ENCODE measurements around the gene GARIN5B.
"Not testable (repeated sequence)": the region's sequence is repeated elsewhere in the genome, so short reads cannot be mapped to it uniquely, and the experiment has no call there.

GARIN5B gene

GRCh38 chr19:55346725-55347441, 16.2 kb downstream of the GARIN5B start:
- DNase-seq: no peak

- DNase-seq: no peak
Observed at GRCh38 chr19:55345818-55346724, 17.0 kb downstream of the GARIN5B start.

DNA sequence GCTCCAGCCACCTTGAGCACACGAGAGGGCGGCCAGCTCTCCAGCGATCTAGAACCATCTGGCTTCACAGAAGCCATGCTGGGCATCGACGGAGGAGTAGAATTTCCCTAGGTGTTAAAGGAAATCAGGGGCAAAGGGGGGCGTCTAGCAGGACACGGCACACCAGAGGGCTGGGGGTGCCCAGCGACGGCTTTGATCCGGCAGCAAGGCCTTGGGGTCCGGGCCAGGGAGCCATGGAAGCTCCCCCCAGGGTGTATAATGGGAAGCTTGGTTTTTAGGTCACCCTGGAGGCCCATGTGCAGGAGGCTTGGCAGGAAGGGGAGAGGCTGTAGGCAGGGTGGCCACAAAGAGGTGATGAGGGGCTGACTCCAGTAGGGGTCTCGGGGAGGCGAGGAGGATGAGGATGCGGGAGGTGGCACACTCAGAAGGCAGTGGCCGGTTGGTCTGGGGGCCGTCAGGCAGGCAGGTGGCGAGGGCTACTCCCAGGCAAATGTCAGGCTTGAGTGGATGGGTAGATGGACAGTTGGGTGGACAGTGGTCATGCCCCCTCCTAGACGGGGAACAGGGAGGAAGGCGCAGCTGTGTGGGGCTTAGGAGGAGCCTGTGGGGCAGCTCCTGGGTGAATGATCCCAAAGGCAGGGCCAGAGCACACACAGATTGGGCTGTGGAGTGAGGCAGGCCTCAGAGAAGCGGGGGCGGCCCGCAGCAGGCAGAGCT, 17.8 kb downstream of the GARIN5B start:
- no peak for DNase-seq

DNA sequence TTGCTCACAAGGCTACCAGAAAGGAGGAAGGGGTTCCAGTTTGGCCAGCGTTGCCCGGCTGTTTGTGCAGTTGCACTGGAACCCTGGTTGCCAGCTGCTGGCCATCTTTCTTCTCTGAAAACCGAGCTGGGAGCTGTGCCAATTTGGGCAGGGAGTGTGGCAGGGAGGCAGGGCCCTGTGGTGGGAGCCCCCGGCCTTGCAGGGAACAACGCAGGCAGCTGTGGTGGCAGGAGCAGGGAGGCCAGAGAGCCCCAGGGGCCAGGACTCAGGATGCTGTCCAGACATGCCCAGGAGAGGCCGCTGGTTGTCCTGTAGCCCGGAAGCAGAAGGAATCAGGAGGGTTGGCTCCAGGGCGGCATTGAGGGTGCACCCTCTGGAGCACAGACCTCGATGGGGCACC, 18.6 kb downstream of the GARIN5B start:
- no peak for DNase-seq

DNA sequence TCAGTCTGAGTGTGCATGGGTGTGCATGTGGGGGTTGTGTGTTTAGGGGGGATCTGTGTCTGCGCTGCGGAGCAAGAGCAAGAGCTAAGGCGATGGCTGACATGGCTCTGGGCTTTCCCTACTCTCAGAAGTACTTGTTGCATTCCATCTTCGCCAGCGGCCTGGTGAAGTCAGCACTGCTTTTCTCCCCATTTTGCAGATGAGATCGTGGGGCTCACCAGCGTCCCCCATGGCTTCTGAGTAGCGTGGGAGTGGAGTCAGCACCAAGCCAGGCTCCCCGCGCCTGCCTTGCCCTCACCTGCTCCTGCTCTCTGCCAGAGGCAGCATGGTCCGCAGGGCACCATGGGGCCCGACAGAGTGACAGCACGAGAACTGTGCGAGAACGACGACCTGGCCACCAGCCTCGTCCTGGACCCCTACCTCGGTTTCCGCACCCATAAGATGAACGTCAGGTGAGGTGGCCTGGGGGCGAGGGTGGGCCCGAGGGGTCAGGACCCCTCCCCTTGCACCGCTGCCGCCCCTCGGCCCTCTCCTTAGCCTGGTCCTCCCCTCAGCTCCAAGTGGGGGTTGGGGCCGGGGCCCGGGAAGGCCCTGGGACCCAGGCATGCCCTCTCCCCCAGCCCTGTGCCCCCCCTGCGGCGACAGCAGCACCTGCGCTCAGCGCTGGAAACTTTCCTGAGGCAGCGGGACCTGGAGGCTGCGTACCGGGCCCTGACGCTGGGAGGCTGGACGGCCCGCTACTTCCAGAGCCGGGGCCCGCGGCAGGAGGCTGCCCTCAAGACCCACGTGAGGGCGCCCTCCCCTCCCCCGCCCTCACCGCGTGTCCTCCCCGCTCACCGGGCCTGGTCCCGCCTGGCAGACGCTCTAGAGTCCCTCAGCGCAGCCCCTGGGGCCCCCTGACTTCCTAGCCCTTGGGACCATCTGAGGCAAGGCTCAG, 21.2 kb downstream of the GARIN5B start:
- no peak for DNase-seq

- no peak for DNase-seq
Observed at GRCh38 chr19:55341171-55341588, 21.9 kb downstream of the GARIN5B start.

- DNase-seq: no peak
Observed at GRCh38 chr19:55340784-55341147, 22.3 kb downstream of the GARIN5B start.

GRCh38 chr19:55339889-55340783, 22.9 kb downstream of the GARIN5B start:
- DNase-seq: no peak

DNA sequence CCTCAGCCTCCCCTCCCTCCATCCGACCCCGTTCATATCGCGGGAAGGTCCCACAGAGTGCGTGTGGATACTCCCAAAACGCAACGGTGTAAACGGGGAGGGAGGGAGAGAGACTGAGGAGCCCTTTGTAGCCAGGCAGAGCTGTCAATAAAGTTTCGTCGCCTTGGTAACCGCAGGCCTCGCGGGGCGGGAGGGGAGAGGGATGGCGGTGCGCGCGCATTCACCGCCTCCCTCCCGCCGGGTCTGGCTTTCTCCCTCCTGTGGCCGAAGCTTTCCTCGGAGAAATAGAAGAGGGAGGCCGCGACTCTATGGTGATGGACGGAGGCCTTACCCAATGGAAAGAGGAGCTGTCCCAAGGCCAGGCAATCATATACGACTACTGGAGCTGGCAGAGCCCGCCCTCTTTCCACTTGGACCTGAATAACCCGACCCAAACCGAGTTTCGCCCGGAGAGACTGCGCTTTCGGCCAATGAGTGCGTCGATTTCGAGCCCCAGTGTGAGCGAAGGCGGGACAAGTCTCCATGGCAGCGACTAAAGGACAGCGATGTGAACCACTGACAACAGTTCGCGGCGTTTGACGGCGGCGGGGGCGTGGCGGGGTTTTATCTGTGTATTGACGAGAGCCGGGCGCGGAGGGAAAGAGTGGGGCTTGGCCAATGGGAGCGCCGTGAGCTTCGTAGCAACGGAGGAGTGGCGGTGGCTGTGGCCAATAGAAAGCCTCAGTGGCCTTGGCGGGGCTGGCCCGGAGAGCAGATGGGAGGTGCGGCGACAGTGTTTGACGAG, 23.8 kb downstream of the GARIN5B start, which contains the start of gene KMT5C:
Gene KMT5C (plus strand): TSS at position 772 of the 784 bp plus-strand sequence. CDS start 2,061 bp downstream, outside the sequence.
- DNase-seq: peak; percentile 100

- no peak for DNase-seq
Observed at GRCh38 chr19:55336101-55336500, 27.0 kb downstream of the GARIN5B start.

GRCh38 chr19:55333870-55334269, 29.2 kb downstream of the GARIN5B start:
- DNase-seq: no peak

- not testable (repeated sequence) for DNase-seq
Observed at GRCh38 chr19:55329791-55330190, 33.3 kb downstream of the GARIN5B start.

- DNase-seq: not testable (repeated sequence)
Observed at GRCh38 chr19:55328774-55329318, 34.2 kb downstream of the GARIN5B start.

DNA sequence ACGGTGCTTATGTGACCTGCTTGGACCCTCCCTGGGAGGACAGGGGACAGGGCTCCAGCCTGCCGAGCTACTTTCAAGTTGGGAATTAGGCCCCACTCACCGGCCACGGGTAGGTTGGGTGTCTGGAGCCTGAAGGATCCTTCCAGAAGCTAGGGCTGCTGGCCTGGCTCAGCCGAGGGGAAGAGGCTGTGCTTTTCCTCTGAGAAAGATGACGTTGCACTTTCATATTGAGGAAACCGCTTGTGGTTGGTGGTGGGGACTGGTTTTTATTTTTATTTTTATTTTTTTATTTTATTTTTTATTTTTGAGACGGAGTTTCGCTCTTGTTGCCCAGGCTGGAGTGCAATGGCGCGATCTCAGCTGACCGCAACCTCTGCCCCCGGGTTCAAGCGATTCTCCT, 37.9 kb downstream of the GARIN5B start, which contains the start of gene TMEM150B:
Gene TMEM150B (minus strand): TSS at position 170 of the 400 bp plus-strand sequence. CDS start 4,305 bp downstream, outside the sequence.
- DNase-seq: no peak

DNA sequence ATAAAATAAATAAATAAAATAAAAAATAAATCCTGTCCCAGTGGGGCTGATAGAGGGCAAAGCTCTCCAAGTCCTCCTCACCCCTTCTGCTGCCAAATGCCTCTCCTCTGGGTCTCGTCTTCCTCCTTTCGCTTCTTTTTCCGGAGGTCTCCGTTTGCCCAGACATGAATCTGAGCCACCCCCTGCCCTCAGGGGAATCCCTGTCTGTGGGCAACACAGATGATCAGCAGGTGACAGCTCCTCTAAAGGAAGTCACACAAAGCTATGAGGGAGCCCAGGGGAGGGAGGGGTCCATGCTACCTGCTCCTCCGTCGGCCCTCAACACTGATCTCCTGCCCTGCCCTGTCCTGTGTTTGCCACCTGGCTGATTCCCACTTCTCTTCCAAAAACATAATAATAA, 38.4 kb downstream of the GARIN5B start:
- DNase-seq: no peak

DNA sequence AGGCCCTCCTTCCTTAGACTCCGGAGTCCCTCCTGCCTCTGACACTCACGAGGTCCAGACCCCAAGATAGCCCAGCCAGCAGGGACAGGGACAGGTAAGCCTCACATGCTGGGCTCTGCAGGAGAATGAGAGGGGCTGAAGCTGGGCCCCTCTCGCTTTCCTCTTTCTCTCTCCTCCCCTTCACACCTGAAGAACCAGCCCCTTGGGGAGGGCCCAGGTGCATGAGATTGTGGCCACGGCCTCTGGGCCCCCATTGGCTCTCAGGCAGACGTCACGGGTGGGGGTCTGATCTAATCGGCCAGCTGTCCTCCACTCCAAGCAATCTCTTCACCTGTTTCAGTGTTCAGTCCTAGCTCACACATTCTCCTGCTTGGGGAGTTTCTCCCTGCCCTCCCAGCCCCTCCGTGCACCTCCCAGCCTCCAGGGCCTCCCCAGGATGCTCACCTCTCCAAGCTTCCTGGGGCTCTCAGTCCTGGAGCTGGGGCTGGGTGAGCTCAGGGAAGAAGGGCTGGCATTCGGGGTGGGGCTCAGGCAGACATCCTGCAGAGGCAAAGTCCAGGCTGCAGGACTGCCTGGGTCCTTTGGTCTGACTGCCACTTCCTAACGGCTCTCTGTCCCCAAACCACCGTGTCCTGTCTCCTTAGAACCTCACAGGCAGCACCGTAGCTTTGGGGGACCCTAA, 40.7 kb downstream of the GARIN5B start:
- DNase-seq: no peak

GRCh38 chr19:55321466-55322137, 41.5 kb downstream of the GARIN5B start:
- no peak for DNase-seq

DNA sequence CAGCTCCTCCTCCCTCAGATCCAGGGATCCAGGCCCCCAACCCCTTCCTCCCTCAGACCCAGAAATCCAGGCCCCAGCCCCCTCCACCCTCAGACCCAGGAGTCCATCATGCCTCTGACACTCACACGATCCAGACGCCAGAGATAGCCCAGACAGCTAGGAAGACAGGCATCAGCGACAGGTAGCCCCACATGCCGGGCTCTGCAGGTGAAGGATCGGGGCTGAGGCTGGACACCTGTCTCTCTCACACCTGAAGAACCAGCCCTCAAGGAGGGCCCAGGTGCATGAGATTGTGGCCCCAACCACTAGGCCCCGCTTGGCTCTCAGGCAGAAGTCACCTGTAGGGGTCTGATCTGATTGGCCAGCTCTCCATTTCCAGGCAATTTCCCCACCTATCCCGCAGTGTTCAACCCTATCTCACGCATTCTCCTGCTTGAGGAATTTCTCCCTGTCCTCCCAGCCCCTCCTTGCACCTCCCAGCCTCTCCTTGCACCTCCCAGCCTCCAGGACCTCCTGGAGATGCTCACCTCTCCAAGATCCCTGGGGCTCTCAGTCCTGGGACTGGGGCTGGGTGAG, 42.1 kb downstream of the GARIN5B start:
- no peak for DNase-seq
